ENCODE measurements around the gene BMP10.

DNA sequence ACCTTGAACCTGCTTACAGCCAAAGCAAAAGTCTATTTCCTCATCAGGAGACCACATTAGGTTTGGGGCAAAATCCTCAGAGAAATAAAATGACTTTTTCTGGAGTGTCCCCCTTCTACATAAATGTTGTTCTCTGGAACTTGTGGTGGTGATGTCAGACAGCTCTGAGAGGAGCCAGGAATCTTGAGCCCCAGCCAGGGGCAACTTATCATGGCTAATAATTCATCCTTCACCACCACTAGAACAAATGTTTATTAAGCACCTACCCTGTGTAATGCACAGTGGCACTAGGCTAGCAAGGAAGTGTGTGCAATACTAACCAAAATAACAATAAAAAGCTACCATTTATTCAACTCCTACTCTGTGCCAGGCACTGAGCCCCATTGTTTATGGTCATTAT lies 9.0 kb upstream of the BMP10 start:
- TF ChIP-seq, protein P1, sequence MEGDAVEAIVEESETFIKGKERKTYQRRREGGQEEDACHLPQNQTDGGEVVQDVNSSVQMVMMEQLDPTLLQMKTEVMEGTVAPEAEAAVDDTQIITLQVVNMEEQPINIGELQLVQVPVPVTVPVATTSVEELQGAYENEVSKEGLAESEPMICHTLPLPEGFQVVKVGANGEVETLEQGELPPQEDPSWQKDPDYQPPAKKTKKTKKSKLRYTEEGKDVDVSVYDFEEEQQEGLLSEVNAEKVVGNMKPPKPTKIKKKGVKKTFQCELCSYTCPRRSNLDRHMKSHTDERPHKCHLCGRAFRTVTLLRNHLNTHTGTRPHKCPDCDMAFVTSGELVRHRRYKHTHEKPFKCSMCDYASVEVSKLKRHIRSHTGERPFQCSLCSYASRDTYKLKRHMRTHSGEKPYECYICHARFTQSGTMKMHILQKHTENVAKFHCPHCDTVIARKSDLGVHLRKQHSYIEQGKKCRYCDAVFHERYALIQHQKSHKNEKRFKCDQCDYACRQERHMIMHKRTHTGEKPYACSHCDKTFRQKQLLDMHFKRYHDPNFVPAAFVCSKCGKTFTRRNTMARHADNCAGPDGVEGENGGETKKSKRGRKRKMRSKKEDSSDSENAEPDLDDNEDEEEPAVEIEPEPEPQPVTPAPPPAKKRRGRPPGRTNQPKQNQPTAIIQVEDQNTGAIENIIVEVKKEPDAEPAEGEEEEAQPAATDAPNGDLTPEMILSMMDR (conservative IDR thresholded peaks at IDR 0.05; ENCODE audit: low read depth, low read length), result no peak
- no peak for TF ChIP-seq EZH2 (IDR thresholded peaks at IDR 0.05; ENCODE audit: borderline replicate concordance, low read depth, low read length, poor library complexity, severe bottlenecking)

All from A673 (cell line).